ENCODE results near the gene ZNF236. TPM values are rescaled to one million over a fixed set of nuclear protein-coding genes. Genes with fewer than 3 reads are reported as not detected.

The ZNF236 gene
- total RNA-seq: 8.8 and 12.7 TPM in 2 replicates

DNA sequence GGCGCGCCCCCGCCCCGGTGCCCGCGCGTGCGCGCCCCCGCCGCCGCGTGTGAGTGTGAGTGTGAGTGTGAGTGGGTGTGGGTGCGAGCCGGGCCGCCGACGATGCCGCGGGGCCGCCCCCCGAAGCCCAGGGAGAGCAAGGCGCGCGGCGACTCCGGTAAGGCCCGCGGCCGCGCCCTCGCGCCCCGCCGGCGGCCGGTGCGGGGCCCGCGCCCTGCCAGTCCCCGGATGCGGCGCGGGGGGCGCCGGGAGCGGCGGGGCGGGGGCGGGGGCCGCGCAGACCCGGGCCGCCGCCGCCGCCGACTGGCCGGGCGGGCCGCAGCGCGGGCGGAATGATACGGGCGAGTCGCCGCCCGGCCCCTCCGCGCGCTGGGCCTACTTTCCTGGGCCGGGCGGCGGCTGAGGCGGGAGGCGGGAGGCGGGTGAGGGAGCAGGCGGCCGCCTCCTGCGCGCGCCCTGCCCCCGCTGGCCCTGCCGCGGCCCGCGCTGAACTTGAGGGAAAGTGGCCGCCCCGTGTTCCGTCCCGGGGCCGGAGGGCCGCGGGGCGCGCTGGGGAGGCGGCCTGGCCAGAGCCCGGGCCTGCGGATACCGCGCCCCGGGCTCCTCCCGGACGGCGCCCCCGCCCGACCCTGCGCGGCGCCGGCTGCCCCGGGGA, at the start of gene ZNF236:
TSS of gene ZNF236 (plus strand) at position 52 of the 655 bp plus-strand sequence. CDS start at position 103, 51 bp downstream.

Small RNA genes within 50 kb of the gene (small RNA-seq; reads per million reads assigned to genes)
- gene RF00017 (not detected), gene RNU6-346P (1.0 reads per million, percentile 60 among the genes with 10 or more reads in this experiment)
